IMR-90 (cell line): Measurements from ENCODE around the gene BNIP2. TPM values are rescaled to one million over a fixed set of nuclear protein-coding genes. Genes with fewer than 3 reads are reported as not detected.

Experiments
- ATAC-seq: fragments of 200-7000 bp; cut with Tn5 transposase; 2 replicates; pipeline ENCODE4 v1.9.1; 2020; ENCODE audit warnings: low read depth, mild to moderate bottlenecking, moderate library complexity
- BruUV-seq: library from RNA; stranded (reverse); fragments of 400-500 nt; replicated peaks from 2 replicates; lab custom pipeline; 2021; lab: Mats Ljungman, UMichigan
- CTCF ChIA-PET: fragments of 300-600 bp; formaldehyde crosslinking; extraction: SDS; loops from one replicate; lab custom pipeline; 2021; ENCODE audit warnings: antibody characterized with exemption; lab: Yijun Ruan, JAX
- POLR2A ChIA-PET: fragments of 300-600 bp; sonication (Branson Sonifier 250); formaldehyde crosslinking; loops from one replicate; lab custom pipeline; 2022; ENCODE audit warnings: antibody characterized with exemption; ENCODE audit not compliant: unreplicated experiment; lab: Charles Lee
- DNase-seq: peaks from one replicate; pipeline ENCODE4 v3.0.0; 2013
- H2AFZ ChIP-seq: replicated peaks from 2 replicates; pipeline ENCODE3; 2013; ENCODE audit warnings: low read length, mild to moderate bottlenecking; ENCODE audit not compliant: poor library complexity
- H2AK5ac ChIP-seq: 2 replicates; pipeline ENCODE4 v1.6.1; 2013; ENCODE audit warnings: low read depth, low read length, inconsistent platforms
- H2AK9ac ChIP-seq: replicated peaks from 2 replicates; pipeline ENCODE3; 2013; ENCODE audit warnings: mild to moderate bottlenecking, low read depth, low read length, moderate library complexity; ENCODE audit not compliant: poor library complexity
- H2BK120ac ChIP-seq: 2 replicates; pipeline ENCODE4 v1.6.1; 2013; ENCODE audit warnings: low read depth, low read length, inconsistent platforms
- H2BK15ac ChIP-seq: 3 replicates; pipeline ENCODE4 v1.6.1; 2013; ENCODE audit warnings: low read depth, low read length, inconsistent platforms
- H2BK20ac ChIP-seq: 2 replicates; pipeline ENCODE4 v1.6.1; 2013; ENCODE audit warnings: low read depth, mild to moderate bottlenecking, inconsistent platforms, low read length, moderate library complexity
- H2BK5ac ChIP-seq: 2 replicates; pipeline ENCODE4 v1.6.1; 2013; ENCODE audit warnings: mild to moderate bottlenecking, low read depth, low read length, inconsistent platforms; ENCODE audit not compliant: poor library complexity, severe bottlenecking
- H3K14ac ChIP-seq: replicated peaks from 2 replicates; pipeline ENCODE4 v1.6.1; 2013; ENCODE audit warnings: low read depth, low read length, inconsistent platforms
- H3K18ac ChIP-seq: 2 replicates; pipeline ENCODE4 v1.6.1; 2013; ENCODE audit warnings: low read depth, low read length, control low read depth
- H3K23ac ChIP-seq: 2 replicates; pipeline ENCODE4 v1.6.1; 2013; ENCODE audit warnings: low read depth, low read length, inconsistent platforms
- H3K27ac ChIP-seq: 2 replicates; pipeline ENCODE4 v1.5.1; 2013; ENCODE audit warnings: mild to moderate bottlenecking, control low read depth, low read length; ENCODE audit not compliant: insufficient read depth
- H3K27me3 ChIP-seq: 2 replicates; pipeline ENCODE4 v1.6.1; 2013; ENCODE audit warnings: low read length; ENCODE audit not compliant: control insufficient read depth, insufficient read depth
- H3K36me3 ChIP-seq: 2 replicates; pipeline ENCODE4 v1.6.1; 2013; ENCODE audit warnings: low read length, mixed read lengths; ENCODE audit not compliant: control insufficient read depth, insufficient read depth
- H3K4ac ChIP-seq: 2 replicates; pipeline ENCODE4 v1.6.1; 2013; ENCODE audit warnings: low read depth, low read length, inconsistent platforms
- H3K4me1 ChIP-seq: 2 replicates; pipeline ENCODE4 v1.6.1; 2013; ENCODE audit warnings: low read length, mixed read lengths; ENCODE audit not compliant: control insufficient read depth, insufficient read depth
- H3K4me2 ChIP-seq: 2 replicates; pipeline ENCODE4 v1.6.1; 2013; ENCODE audit warnings: low read depth, mild to moderate bottlenecking, control low read depth, low read length, moderate library complexity
- H3K4me3 ChIP-seq: 2 replicates; pipeline ENCODE4 v1.5.1; 2013; ENCODE audit warnings: low read depth, mild to moderate bottlenecking, control low read depth, low read length, moderate library complexity; ENCODE audit not compliant: insufficient read depth
- H3K56ac ChIP-seq: 2 replicates; pipeline ENCODE4 v1.6.1; 2013; ENCODE audit warnings: low read length, inconsistent platforms; ENCODE audit not compliant: insufficient read depth; ENCODE audit errors: extremely low read depth
- H3K79me1 ChIP-seq, 2 experiments: 2 replicates each; pipeline ENCODE4 v1.6.1; 2013; ENCODE audit warnings: low read length in 2 of 2, inconsistent platforms in 1 of 2, low read depth in 1 of 2
- H3K9ac ChIP-seq: 2 replicates; pipeline ENCODE4 v1.6.1; 2013; ENCODE audit warnings: low read depth, low read length, control low read depth
- H3K9me1 ChIP-seq: 2 replicates; pipeline ENCODE4 v1.6.1; 2013; ENCODE audit warnings: low read length, inconsistent platforms; ENCODE audit not compliant: insufficient read depth
- H3K9me3 ChIP-seq: 2 replicates; pipeline ENCODE4 v1.6.1; 2013; ENCODE audit warnings: low read length; ENCODE audit not compliant: control insufficient read depth, insufficient read depth
- H4K20me1 ChIP-seq: 2 replicates; pipeline ENCODE4 v1.6.1; 2013; ENCODE audit warnings: low read length, inconsistent platforms; ENCODE audit not compliant: insufficient read depth
- H4K5ac ChIP-seq: 2 replicates; pipeline ENCODE4 v1.6.1; 2013; ENCODE audit warnings: mild to moderate bottlenecking, low read depth, low read length, control low read depth
- H4K8ac ChIP-seq, 2 experiments: 2 replicates each; pipeline ENCODE4 v1.6.1; 2013; ENCODE audit warnings: low read depth in 2 of 2, low read length in 2 of 2, control low read depth in 1 of 2, inconsistent platforms in 1 of 2
- H4K91ac ChIP-seq: 2 replicates; pipeline ENCODE4 v1.6.1; 2013; ENCODE audit warnings: low read depth, low read length, inconsistent platforms; ENCODE audit not compliant: insufficient read depth
- RAD21 ChIP-seq: IDR thresholded peaks from 2 replicates; pipeline ENCODE4 v1.6.1; 2012; ENCODE audit warnings: low read length, improper control_type of control experiment
- WGBS, 2 experiments: methylation state at CpG; one replicate each; pipeline versions ENCODE4 v1.1.5 to v1.1.7; 2013; ENCODE audit warnings: missing lambda C conversion rate in 2 of 2; ENCODE audit not compliant: insufficient read length in 1 of 2; ENCODE audit errors: extremely low coverage in 2 of 2; 5-methylcytosine and 5-hydroxymethylcytosine counted together
- dilution Hi-C: fragments of 300-500 bp; cut with HindIII; formaldehyde crosslinking; loops from one replicate; pipeline ENCODE4 v1.14.3; 2018; ENCODE audit warnings: low sequenced_read_pairs; ENCODE audit not compliant: unreplicated experiment
- in situ Hi-C: fragments of 300-500 bp; cut with MboI; formaldehyde crosslinking; loops from 3 replicates; pipeline ENCODE4 v1.14.3; 2019; ENCODE audit warnings: low sequenced_read_pairs, inconsistent platforms, mixed read lengths
- intact Hi-C: fragments of 100-400 bp; cut with micrococcal nuclease; formaldehyde crosslinking; loops from 2 replicates; pipeline ENCODE4 v1.10.0; 2022
- polyA plus RNA-seq, 3 experiments: library from polyadenylated mRNA; depleted of rRNA; stranded (reverse); fragments of >200 nt; gene quantifications; 2 replicates each; pipeline ENCODE4 v1.2.3, GENCODE V29; 2012; ENCODE audit warnings: low replicate concordance in 1 of 3
- total RNA-seq: library from RNA; depleted of rRNA; stranded (reverse); fragments of >200 nt; gene quantifications from 2 replicates; pipeline ENCODE4 v1.2.3, GENCODE V29; 2012
- TF ChIP-seq, protein P1 (sequence below): conservative IDR thresholded peaks from 2 replicates; pipeline ENCODE4 v1.5.1; 2012; ENCODE audit warnings: mild to moderate bottlenecking, low read depth, low read length, improper control_type of control experiment

BNIP2 gene
- total and polyA plus RNA-seq, 2 of the 4 experiments (the other 2 are of a cell fraction) = 36.9 to 47.3 TPM

DNA sequence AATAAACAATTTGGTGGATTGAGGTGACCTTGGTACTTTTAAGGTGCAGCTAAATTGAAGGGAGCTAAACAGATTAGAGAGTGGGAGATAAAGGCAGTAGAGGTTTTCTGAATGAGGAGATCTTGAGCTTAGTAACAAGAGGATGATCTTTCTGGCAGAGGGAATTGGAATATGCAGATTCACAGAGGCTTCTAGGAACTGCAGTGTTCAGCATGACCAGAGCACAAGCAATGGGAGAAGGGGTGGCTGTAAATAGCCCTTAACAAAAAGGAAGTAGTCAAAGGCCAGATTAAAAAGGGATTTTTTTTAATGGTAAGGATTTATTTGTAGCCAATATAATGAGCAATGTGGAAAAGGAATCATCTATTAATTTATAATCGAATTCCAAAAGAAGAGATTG is 5.7 kb upstream of the BNIP2 start:
- no peak overlapping the region for H2BK20ac ChIP-seq
- no peak for ATAC-seq
- H3K27me3 ChIP-seq = no peaks in the 10 kb centered on the region; the same call in 1 of the 2 replicates
- H3K4me2 ChIP-seq = no peak overlapping the region
- H3K36me3 ChIP-seq = no peaks in the 10 kb centered on the region
- H2BK120ac ChIP-seq = no peak overlapping the region
- H2AK5ac ChIP-seq = no peak overlapping the region
- H4K5ac ChIP-seq = no peak overlapping the region
- no peak overlapping the region for H3K56ac ChIP-seq
- H2BK15ac ChIP-seq = no peak overlapping the region
- H3K9me1 ChIP-seq = no peaks in the 10 kb centered on the region
- dilution Hi-C loops = no loop called here
- no peak overlapping the region for H3K9ac ChIP-seq
- H4K20me1 ChIP-seq = no peaks in the 10 kb centered on the region
- no peak overlapping the region for H3K14ac ChIP-seq
- no peak overlapping the region for H4K8ac ChIP-seq
- no peak overlapping the region for H3K4me3 ChIP-seq
- no peak overlapping the region for H2BK5ac ChIP-seq
- H2AK9ac ChIP-seq = no peak overlapping the region
- in situ Hi-C loops = loop anchor here (10.0 to 25.0 kb wide), 2 partner anchors 630 to 743 kb away; no protein-coding TSS in a partner anchor
- TF ChIP-seq RAD21 = no peak
- TF ChIP-seq, protein P1, sequence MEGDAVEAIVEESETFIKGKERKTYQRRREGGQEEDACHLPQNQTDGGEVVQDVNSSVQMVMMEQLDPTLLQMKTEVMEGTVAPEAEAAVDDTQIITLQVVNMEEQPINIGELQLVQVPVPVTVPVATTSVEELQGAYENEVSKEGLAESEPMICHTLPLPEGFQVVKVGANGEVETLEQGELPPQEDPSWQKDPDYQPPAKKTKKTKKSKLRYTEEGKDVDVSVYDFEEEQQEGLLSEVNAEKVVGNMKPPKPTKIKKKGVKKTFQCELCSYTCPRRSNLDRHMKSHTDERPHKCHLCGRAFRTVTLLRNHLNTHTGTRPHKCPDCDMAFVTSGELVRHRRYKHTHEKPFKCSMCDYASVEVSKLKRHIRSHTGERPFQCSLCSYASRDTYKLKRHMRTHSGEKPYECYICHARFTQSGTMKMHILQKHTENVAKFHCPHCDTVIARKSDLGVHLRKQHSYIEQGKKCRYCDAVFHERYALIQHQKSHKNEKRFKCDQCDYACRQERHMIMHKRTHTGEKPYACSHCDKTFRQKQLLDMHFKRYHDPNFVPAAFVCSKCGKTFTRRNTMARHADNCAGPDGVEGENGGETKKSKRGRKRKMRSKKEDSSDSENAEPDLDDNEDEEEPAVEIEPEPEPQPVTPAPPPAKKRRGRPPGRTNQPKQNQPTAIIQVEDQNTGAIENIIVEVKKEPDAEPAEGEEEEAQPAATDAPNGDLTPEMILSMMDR = no peak
- ChIA-PET CTCF (no interaction called here), POLR2A (no interaction called here)
- no peak overlapping the region for H3K4ac ChIP-seq
- H2AFZ ChIP-seq = no peak overlapping the region
- H3K9me3 ChIP-seq = no peaks in the 10 kb centered on the region
- intact Hi-C loops = no loop called here
- H3K18ac ChIP-seq = no peak overlapping the region
- H3K79me1 ChIP-seq = no peaks in the 10 kb centered on the region
- BruUV-seq = no TSS peak
- no peak overlapping the region for H4K91ac ChIP-seq
- H3K4me1 ChIP-seq = no peaks in the 10 kb centered on the region
- WGBS, 2 experiments = no CpG with 5 or more reads among the region's 1 CpG
- no peak overlapping the region for H3K23ac ChIP-seq
- H3K27ac ChIP-seq = no peak overlapping the region
- DNase-seq = no peak
